HepG2 (cell line): ENCODE measurements around the gene SRXN1. TPM values are rescaled to one million over a fixed set of nuclear protein-coding genes. Genes with fewer than 3 reads are reported as not detected.
A peak's percentile ranks its signal among the peaks of the same experiment; 100 is the strongest.

ENCODE experiments used
- ATAC-seq: fragments of 200-7000 bp; cut with Tn5 transposase; 3 replicates; pipeline ENCODE4 v1.9.1; 2020; ENCODE audit warnings: mild to moderate bottlenecking, moderate library complexity
- BruUV-seq: library from RNA; stranded (reverse); fragments of 400-500 nt; replicated peaks from 2 replicates; lab custom pipeline; 2021; lab: Mats Ljungman, UMichigan
- CTCF ChIA-PET: fragments of 300-600 bp; formaldehyde crosslinking; extraction: SDS; loops from one replicate; lab custom pipeline; 2021; ENCODE audit warnings: low total read pairs, inconsistent platforms, low intra/inter-chr PET ratio; lab: Yijun Ruan, JAX
- POLR2A ChIA-PET: fragments of 350-600 bp; sonication (Branson Sonifier 250); formaldehyde crosslinking; loops from one replicate; lab custom pipeline; 2020; ENCODE audit warnings: antibody characterized with exemption, inconsistent platforms; lab: Yijun Ruan, JAX
- DNase-seq: peaks from one replicate; pipeline ENCODE4 v3.0.0-alpha.2; 2015; ENCODE audit warnings: low spot score
- FAIRE-seq: peaks from 3 replicates; lab custom pipeline; 2011; peaks lifted over from hg19 to GRCh38; lab: Jason Lieb, UNC
- H2AFZ ChIP-seq: one replicate; pipeline ENCODE4 v1.6.1; 2011; ENCODE audit warnings: low read length, inconsistent platforms
- H3K27ac ChIP-seq: fragments of 300-600 bp; 3 replicates; pipeline ENCODE4 v1.8.0; 2011; ENCODE audit warnings: mixed run types, mild to moderate bottlenecking, mixed read lengths, low read length, inconsistent platforms; ENCODE audit not compliant: insufficient read depth; ENCODE audit errors: extremely low read length
- H3K27me3 ChIP-seq, 2 experiments: fragments of 200-600 bp in 1 of 2; 2 replicates in 1 of 2; 3 replicates in 1 of 2; pipeline versions ENCODE4 v1.6.0 to v1.8.0; 2011; ENCODE audit warnings: low read length in 2 of 2, mild to moderate bottlenecking in 2 of 2, moderate library complexity in 2 of 2, inconsistent platforms in 1 of 2; ENCODE audit not compliant: insufficient read depth in 2 of 2, control insufficient read depth in 1 of 2
- H3K36me3 ChIP-seq, 2 experiments: fragments of 200-600 bp in 1 of 2; replicated peaks in 1 of 2; 2 replicates in 1 of 2; 3 replicates in 1 of 2; pipeline versions ENCODE4 v1.5.1 to v1.8.0; 2011; ENCODE audit warnings: low read length in 2 of 2, inconsistent platforms in 1 of 2; ENCODE audit not compliant: insufficient read depth in 2 of 2, control insufficient read depth in 1 of 2
- H3K4me1 ChIP-seq: 2 replicates; pipeline ENCODE4 v1.5.1; 2012; ENCODE audit warnings: low read length, inconsistent platforms; ENCODE audit not compliant: insufficient read depth
- H3K4me2 ChIP-seq: 2 replicates; pipeline ENCODE4 v1.6.0; 2011; ENCODE audit warnings: low read depth, low read length, inconsistent platforms
- H3K4me3 ChIP-seq, 3 experiments: fragments of 200-600 bp in 1 of 3; sonication (generic), shearing (Covaris generic) in 1 of 3; replicated peaks in 1 of 3; 2 replicates each; pipeline ENCODE4 v1.5.1; 2011 to 2016; ENCODE audit warnings: low read length in 3 of 3, inconsistent platforms in 2 of 3, low read depth in 2 of 3, mild to moderate bottlenecking in 2 of 3, control low read depth in 1 of 3, mixed read lengths in 1 of 3; ENCODE audit not compliant: insufficient read depth in 1 of 3
- H3K79me2 ChIP-seq: one replicate; pipeline ENCODE4 v1.6.1; 2011; ENCODE audit warnings: low read length, inconsistent platforms; ENCODE audit not compliant: insufficient read depth
- H3K9ac ChIP-seq: 2 replicates; pipeline ENCODE4 v1.6.0; 2011; ENCODE audit warnings: mild to moderate bottlenecking, low read depth, low read length, inconsistent platforms; ENCODE audit not compliant: insufficient read depth
- H3K9me3 ChIP-seq: 2 replicates; pipeline ENCODE4 v1.5.1; 2012; ENCODE audit warnings: mild to moderate bottlenecking, low read length
- H4K20me1 ChIP-seq: 2 replicates; pipeline ENCODE4 v1.6.0; 2011; ENCODE audit warnings: inconsistent platforms, mild to moderate bottlenecking, low read length, moderate library complexity; ENCODE audit not compliant: insufficient read depth
- CSRNP1 ChIP-seq: sonication (generic); formaldehyde crosslinking; IDR thresholded peaks from 2 replicates; pipeline ENCODE4 v1.8.1; 2023; ENCODE audit warnings: mild to moderate bottlenecking, missing genetic modification reagents
- EEA1 ChIP-seq: sonication (generic); formaldehyde crosslinking; IDR thresholded peaks from 2 replicates; pipeline ENCODE4 v1.5.1; 2020; ENCODE audit warnings: mild to moderate bottlenecking, missing genetic modification reagents, borderline replicate concordance
- ETV5 ChIP-seq: IDR thresholded peaks from 2 replicates; pipeline ENCODE4 v1.6.1; 2018; ENCODE audit warnings: missing biosample characterization, missing genetic modification reagents, inconsistent platforms, borderline replicate concordance
- NFIB ChIP-seq: sonication (generic); formaldehyde crosslinking; IDR thresholded peaks from 2 replicates; pipeline ENCODE4 v1.9.0; 2021; ENCODE audit warnings: missing genetic modification reagents, mild to moderate bottlenecking, borderline replicate concordance
- NPAS2 ChIP-seq: sonication (generic); formaldehyde crosslinking; IDR thresholded peaks from 2 replicates; pipeline ENCODE4 v1.8.0; 2022; ENCODE audit warnings: mild to moderate bottlenecking, missing genetic modification reagents, borderline replicate concordance
- SP2 ChIP-seq: sonication (generic); formaldehyde crosslinking; IDR thresholded peaks from 2 replicates; pipeline ENCODE4 v1.5.1; 2020; ENCODE audit warnings: mild to moderate bottlenecking, missing genetic modification reagents
- SYNCRIP ChIP-seq: fragments of 200-400 bp; formaldehyde crosslinking; IDR thresholded peaks from 2 replicates; pipeline ENCODE4 v1.6.1; 2018; ENCODE audit warnings: mild to moderate bottlenecking, low read depth, low read length; ENCODE audit not compliant: insufficient read depth
- ZBTB43 ChIP-seq: sonication (generic); formaldehyde crosslinking; conservative IDR thresholded peaks from 2 replicates; pipeline ENCODE4 v1.4.0; 2020; ENCODE audit warnings: missing genetic modification reagents
- ZKSCAN1 ChIP-seq: fragments of 150-350 bp; IDR thresholded peaks from 2 replicates; pipeline ENCODE4 v1.6.1; 2014; ENCODE audit warnings: low read length
- ZNF256 ChIP-seq: sonication (generic); formaldehyde crosslinking; conservative IDR thresholded peaks from 2 replicates; pipeline ENCODE4 v1.4.0; 2020; ENCODE audit warnings: missing genetic modification reagents
- ZNF34 ChIP-seq: sonication (generic); formaldehyde crosslinking; IDR thresholded peaks from 2 replicates; pipeline ENCODE4 v1.4.0; 2020; ENCODE audit warnings: mild to moderate bottlenecking, missing genetic modification reagents, borderline replicate concordance
- ZNF430 ChIP-seq: sonication (generic); formaldehyde crosslinking; IDR thresholded peaks from 2 replicates; pipeline ENCODE4 v1.9.0; 2021; ENCODE audit warnings: mild to moderate bottlenecking, missing genetic modification reagents
- ZNF687 ChIP-seq: sonication (generic); formaldehyde crosslinking; IDR thresholded peaks from 2 replicates; pipeline ENCODE4 v1.5.1; 2020; ENCODE audit warnings: mild to moderate bottlenecking, missing genetic modification reagents, moderate library complexity
- ZNF768 ChIP-seq: sonication (generic); formaldehyde crosslinking; IDR thresholded peaks from 2 replicates; pipeline ENCODE4 v1.4.0; 2020; ENCODE audit warnings: missing genetic modification reagents
- ZZZ3 ChIP-seq: sonication (generic); formaldehyde crosslinking; IDR thresholded peaks from 2 replicates; pipeline ENCODE4 v1.4.0; 2020; ENCODE audit warnings: missing genetic modification reagents, mild to moderate bottlenecking, borderline replicate concordance
- WGBS: methylation state at CpG from one replicate; pipeline ENCODE4 v1.1.6; 2017; ENCODE audit warnings: low lambda C conversion rate; 5-methylcytosine and 5-hydroxymethylcytosine counted together
- in situ Hi-C: cut with HindIII; loops from 2 replicates; pipeline ENCODE4 v1.10.0; 2017; ENCODE audit warnings: low pct_unique_long_range_greater_than_20kb; ENCODE audit not compliant: extremely low pct_ligation_motif_present
- intact Hi-C: fragments of 100-400 bp; cut with micrococcal nuclease; formaldehyde crosslinking; loops from one replicate; pipeline ENCODE4 v1.10.0; 2022; ENCODE audit not compliant: unreplicated experiment
- polyA plus RNA-seq, 8 experiments: library from polyadenylated mRNA; depleted of rRNA in 3 of 8; stranded (reverse) in 7 of 8; unstranded in 1 of 8; fragments of >200 nt; fragmentation: Illumina TruSeq in 4 of 8; extraction: Trizol in 4 of 8; gene quantifications; 2 replicates each; pipeline versions ENCODE4 v1.2.1 to v1.2.3, GENCODE V29; 2011 to 2016; ENCODE audit warnings: low read depth in 4 of 8, missing spikeins in 1 of 8, mixed read lengths in 1 of 8; ENCODE audit not compliant: insufficient read depth in 1 of 8
- total RNA-seq, 5 experiments: library from RNA; depleted of rRNA; stranded (reverse); fragments of >200 nt; fragmentation: Illumina TruSeq; extraction: Trizol; gene quantifications; 2 replicates each; pipeline ENCODE4 v1.2.3, GENCODE V29; 2016; ENCODE audit warnings: low read depth in 1 of 5

The SRXN1 gene
- total and polyA plus RNA-seq, 2 of the 13 experiments (the other 11 are each of a cell fraction or from before 2014, with no cell fraction given), result 29.9 to 87.7 TPM

GRCh38 chr20:598133-598850, 54.7 kb downstream of the SRXN1 start:
- ChIA-PET POLR2A (no interaction called here), CTCF (no interaction called here)
- in situ Hi-C loops (no loop called here), intact Hi-C loops (no loop called here)
- H3K27me3 ChIP-seq, result peaks cover 0 to 19% of the 10 kb centered on the region in 2 experiments; a peak in 3 of 5 replicates
- H3K4me2 ChIP-seq, result no peak overlapping the region
- H3K9ac ChIP-seq, result no peak overlapping the region
- no peaks in the 10 kb centered on the region for H4K20me1 ChIP-seq
- DNase-seq (no peak), FAIRE-seq (no peak), ATAC-seq (no peak)
- H3K27ac ChIP-seq, result no peak overlapping the region
- no peaks in the 10 kb centered on the region for H3K9me3 ChIP-seq
- no peak overlapping the region for H3K4me3 ChIP-seq
- H3K79me2 ChIP-seq, result no peaks in the 10 kb centered on the region
- no TSS peak for BruUV-seq
- H3K36me3 ChIP-seq, result no peaks in the 10 kb centered on the region
- H3K4me1 ChIP-seq, result no peaks in the 10 kb centered on the region
- H2AFZ ChIP-seq, result no peak overlapping the region
- 42% methylated on average over 10 of the region's 13 CpGs for WGBS
- TF ChIP-seq SYNCRIP (no peak), EEA1 (CRISPR knock-in tag) (no peak), ZNF34 (no peak), ZBTB43 (no peak), NFIB (CRISPR knock-in tag) (no peak), ZKSCAN1 (peak; percentile 69; the same call in 1 of the 2 replicates), NPAS2 (CRISPR knock-in tag) (no peak), ZNF256 (no peak), ZNF430 (no peak), ZNF768 (CRISPR knock-in tag) (peak; percentile 98), CSRNP1 (CRISPR knock-in tag) (no peak), SP2 (CRISPR knock-in tag) (no peak), ZNF687 (CRISPR knock-in tag) (0 out of 2 replicates have a peak, but pooled peaks have one; percentile 17), ETV5 (no peak), ZZZ3 (CRISPR knock-in tag) (no peak)
